HepG2 (cell line): Measurements from ENCODE around the gene BLOC1S4. TPM values are rescaled to one million over a fixed set of nuclear protein-coding genes. Genes with fewer than 3 reads are reported as not detected.
A peak's percentile ranks its signal among the peaks of the same experiment; 100 is the strongest.

Experiments used
- CBX5 ChIP-seq: sonication (generic); formaldehyde crosslinking; IDR thresholded peaks from 2 replicates; pipeline ENCODE4 v1.4.0; 2020; ENCODE audit warnings: missing genetic modification reagents, borderline replicate concordance
- CHCHD3 ChIP-seq: sonication (generic); formaldehyde crosslinking; IDR thresholded peaks from 2 replicates; pipeline ENCODE4 v1.8.0; 2022; ENCODE audit warnings: mild to moderate bottlenecking, missing genetic modification reagents, moderate library complexity
- ETS1 ChIP-seq: sonication (generic); formaldehyde crosslinking; IDR thresholded peaks from 2 replicates; pipeline ENCODE4 v1.4.0; 2020; ENCODE audit warnings: missing genetic modification reagents
- HNRNPL ChIP-seq: fragments of 200-400 bp; formaldehyde crosslinking; IDR thresholded peaks from 2 replicates; pipeline ENCODE4 v1.6.1; 2017; ENCODE audit warnings: mild to moderate bottlenecking, low read depth, low read length
- HOXD1 ChIP-seq: sonication (generic); formaldehyde crosslinking; IDR thresholded peaks from 2 replicates; pipeline ENCODE4 v1.5.0; 2020; ENCODE audit warnings: missing genetic modification reagents
- PAWR ChIP-seq: sonication (generic); formaldehyde crosslinking; IDR thresholded peaks from 2 replicates; pipeline ENCODE4 v1.4.0; 2020; ENCODE audit warnings: missing genetic modification reagents, mild to moderate bottlenecking, borderline replicate concordance
- RCOR2 ChIP-seq: IDR thresholded peaks from 2 replicates; pipeline ENCODE4 v1.6.1; 2016; ENCODE audit warnings: missing biosample characterization, missing genetic modification reagents
- TAF15 ChIP-seq: fragments of 200-400 bp; formaldehyde crosslinking; IDR thresholded peaks from one replicate; pipeline ENCODE4 v1.6.1; 2018; ENCODE audit warnings: mild to moderate bottlenecking, low read depth, low read length; ENCODE audit not compliant: poor library complexity, severe bottlenecking
- TP53 ChIP-seq: sonication (generic); formaldehyde crosslinking; conservative IDR thresholded peaks from 2 replicates; pipeline ENCODE4 v1.4.0; 2020; ENCODE audit warnings: missing genetic modification reagents
- ZC3H13 ChIP-seq: sonication (generic); formaldehyde crosslinking; IDR thresholded peaks from 2 replicates; pipeline ENCODE4 v1.8.1; 2023; ENCODE audit warnings: mild to moderate bottlenecking, missing genetic modification reagents, moderate library complexity
- ZFYVE20 ChIP-seq: sonication (generic); formaldehyde crosslinking; IDR thresholded peaks from 2 replicates; pipeline ENCODE4 v1.8.0; 2023; ENCODE audit warnings: low read depth, mild to moderate bottlenecking, moderate library complexity, missing genetic modification reagents, borderline replicate concordance
- ZNF124 ChIP-seq: sonication (generic); formaldehyde crosslinking; IDR thresholded peaks from 2 replicates; pipeline ENCODE4 v1.4.0; 2020; ENCODE audit warnings: missing genetic modification reagents
- ZNF20 ChIP-seq: sonication (generic); formaldehyde crosslinking; IDR thresholded peaks from 2 replicates; pipeline ENCODE4 v1.4.0; 2020; ENCODE audit warnings: mild to moderate bottlenecking, moderate library complexity, missing genetic modification reagents
- ZNF484 ChIP-seq: sonication (generic); formaldehyde crosslinking; IDR thresholded peaks from 2 replicates; pipeline ENCODE4 v1.5.1; 2020; ENCODE audit warnings: mild to moderate bottlenecking, low read depth, missing genetic modification reagents, borderline replicate concordance
- ZNF557 ChIP-seq: sonication (generic); formaldehyde crosslinking; IDR thresholded peaks from 2 replicates; pipeline ENCODE4 v1.4.0; 2020; ENCODE audit warnings: missing genetic modification reagents
- ZNF75D ChIP-seq: sonication (generic); formaldehyde crosslinking; IDR thresholded peaks from 2 replicates; pipeline ENCODE4 v1.8.1; 2023; ENCODE audit warnings: missing genetic modification reagents, mild to moderate bottlenecking, borderline replicate concordance
- polyA plus RNA-seq, 8 experiments: library from polyadenylated mRNA; depleted of rRNA in 3 of 8; stranded (reverse) in 7 of 8; unstranded in 1 of 8; fragments of >200 nt; fragmentation: Illumina TruSeq in 4 of 8; extraction: Trizol in 4 of 8; gene quantifications; 2 replicates each; pipeline versions ENCODE4 v1.2.1 to v1.2.3, GENCODE V29; 2011 to 2016; ENCODE audit warnings: low read depth in 4 of 8, missing spikeins in 1 of 8, mixed read lengths in 1 of 8; ENCODE audit not compliant: insufficient read depth in 1 of 8
- total RNA-seq, 5 experiments: library from RNA; depleted of rRNA; stranded (reverse); fragments of >200 nt; fragmentation: Illumina TruSeq; extraction: Trizol; gene quantifications; 2 replicates each; pipeline ENCODE4 v1.2.3, GENCODE V29; 2016; ENCODE audit warnings: low read depth in 1 of 5
- TF ChIP-seq, protein P1 (sequence below): sonication (generic); formaldehyde crosslinking; IDR thresholded peaks from 2 replicates; pipeline ENCODE4 v1.4.0; 2020; ENCODE audit warnings: low read depth, mild to moderate bottlenecking, missing genetic modification reagents
- TF ChIP-seq, protein P2 (sequence below): fragments of 450-650 bp; IDR thresholded peaks from 2 replicates; pipeline ENCODE4 v1.6.1; 2017; ENCODE audit warnings: mild to moderate bottlenecking
- TF ChIP-seq, protein P3 (sequence below): sonication (generic); formaldehyde crosslinking; IDR thresholded peaks from 2 replicates; pipeline ENCODE4 v1.5.0; 2020; ENCODE audit warnings: missing genetic modification reagents
- TF ChIP-seq, protein P4 (sequence below): sonication (generic); formaldehyde crosslinking; IDR thresholded peaks from 2 replicates; pipeline ENCODE4 v1.4.0; 2020; ENCODE audit warnings: missing genetic modification reagents, borderline replicate concordance

Gene BLOC1S4
- total and polyA plus RNA-seq, 2 of the 13 experiments (the other 11 are each of a cell fraction or from before 2014, with no cell fraction given), result 15.5 to 20.9 TPM

DNA sequence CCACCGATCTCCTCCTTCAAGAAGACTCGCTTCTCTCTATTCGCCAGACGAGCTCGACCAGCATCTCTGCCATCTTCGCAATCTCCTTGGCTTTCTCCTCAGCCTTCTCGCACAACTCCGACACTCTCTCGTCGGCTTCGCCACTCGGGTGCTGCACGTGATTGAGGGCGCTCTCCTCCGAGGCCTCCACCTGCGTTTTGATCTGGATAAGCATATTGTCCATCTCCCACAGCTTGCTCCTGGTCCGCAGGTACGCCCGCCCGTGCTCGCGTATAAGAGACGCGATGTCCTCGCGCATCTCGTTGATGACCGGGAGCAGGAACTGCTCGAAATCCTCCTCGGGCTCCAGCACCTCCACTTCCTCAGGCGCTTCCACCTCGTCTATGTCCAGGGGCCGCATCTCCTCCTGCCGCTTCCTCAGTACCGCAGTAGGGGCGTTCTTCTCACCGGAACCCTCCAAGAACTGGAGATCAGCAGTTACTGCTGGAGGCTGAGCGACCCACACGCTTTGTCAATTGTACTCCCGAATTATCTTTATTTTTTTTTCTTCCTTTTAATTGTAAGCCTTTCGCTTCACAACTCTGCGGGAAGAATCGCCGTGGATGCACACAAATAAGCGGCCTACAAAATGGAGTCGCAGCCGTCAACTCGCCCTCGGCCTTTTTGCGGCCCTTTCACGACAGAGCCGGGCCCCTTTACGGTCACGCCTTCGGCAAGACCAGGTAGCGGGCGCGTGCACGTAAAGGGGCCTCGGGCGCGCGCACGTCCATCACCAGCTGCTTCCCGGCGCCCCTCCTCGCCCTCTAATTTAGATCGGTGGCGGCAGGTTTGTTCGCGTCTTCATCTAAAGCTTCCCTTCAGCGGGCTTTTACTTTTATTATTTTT lies 6.5 kb upstream of the BLOC1S4 start, which contains the start of gene MRFAP1L1 (continued):
- 0 out of 2 replicates have a peak, but pooled peaks have one; percentile 13 for TF ChIP-seq ZFYVE20 (CRISPR knock-in tag)
- TF ChIP-seq, protein P1, sequence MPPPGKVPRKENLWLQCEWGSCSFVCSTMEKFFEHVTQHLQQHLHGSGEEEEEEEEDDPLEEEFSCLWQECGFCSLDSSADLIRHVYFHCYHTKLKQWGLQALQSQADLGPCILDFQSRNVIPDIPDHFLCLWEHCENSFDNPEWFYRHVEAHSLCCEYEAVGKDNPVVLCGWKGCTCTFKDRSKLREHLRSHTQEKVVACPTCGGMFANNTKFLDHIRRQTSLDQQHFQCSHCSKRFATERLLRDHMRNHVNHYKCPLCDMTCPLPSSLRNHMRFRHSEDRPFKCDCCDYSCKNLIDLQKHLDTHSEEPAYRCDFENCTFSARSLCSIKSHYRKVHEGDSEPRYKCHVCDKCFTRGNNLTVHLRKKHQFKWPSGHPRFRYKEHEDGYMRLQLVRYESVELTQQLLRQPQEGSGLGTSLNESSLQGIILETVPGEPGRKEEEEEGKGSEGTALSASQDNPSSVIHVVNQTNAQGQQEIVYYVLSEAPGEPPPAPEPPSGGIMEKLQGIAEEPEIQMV (CRISPR knock-in tag), result no peak
- no peak for TF ChIP-seq CHCHD3
- TF ChIP-seq ZNF124 (CRISPR knock-in tag), result 0 out of 2 replicates have a peak, but pooled peaks have one; percentile 9
- no peak for TF ChIP-seq ZNF484 (CRISPR knock-in tag)
- TF ChIP-seq HOXD1 (CRISPR knock-in tag), result no peak
- no peak for TF ChIP-seq ZNF557
- TF ChIP-seq, protein P2, sequence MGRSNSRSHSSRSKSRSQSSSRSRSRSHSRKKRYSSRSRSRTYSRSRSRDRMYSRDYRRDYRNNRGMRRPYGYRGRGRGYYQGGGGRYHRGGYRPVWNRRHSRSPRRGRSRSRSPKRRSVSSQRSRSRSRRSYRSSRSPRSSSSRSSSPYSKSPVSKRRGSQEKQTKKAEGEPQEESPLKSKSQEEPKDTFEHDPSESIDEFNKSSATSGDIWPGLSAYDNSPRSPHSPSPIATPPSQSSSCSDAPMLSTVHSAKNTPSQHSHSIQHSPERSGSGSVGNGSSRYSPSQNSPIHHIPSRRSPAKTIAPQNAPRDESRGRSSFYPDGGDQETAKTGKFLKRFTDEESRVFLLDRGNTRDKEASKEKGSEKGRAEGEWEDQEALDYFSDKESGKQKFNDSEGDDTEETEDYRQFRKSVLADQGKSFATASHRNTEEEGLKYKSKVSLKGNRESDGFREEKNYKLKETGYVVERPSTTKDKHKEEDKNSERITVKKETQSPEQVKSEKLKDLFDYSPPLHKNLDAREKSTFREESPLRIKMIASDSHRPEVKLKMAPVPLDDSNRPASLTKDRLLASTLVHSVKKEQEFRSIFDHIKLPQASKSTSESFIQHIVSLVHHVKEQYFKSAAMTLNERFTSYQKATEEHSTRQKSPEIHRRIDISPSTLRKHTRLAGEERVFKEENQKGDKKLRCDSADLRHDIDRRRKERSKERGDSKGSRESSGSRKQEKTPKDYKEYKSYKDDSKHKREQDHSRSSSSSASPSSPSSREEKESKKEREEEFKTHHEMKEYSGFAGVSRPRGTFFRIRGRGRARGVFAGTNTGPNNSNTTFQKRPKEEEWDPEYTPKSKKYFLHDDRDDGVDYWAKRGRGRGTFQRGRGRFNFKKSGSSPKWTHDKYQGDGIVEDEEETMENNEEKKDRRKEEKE, result no peak
- peak; percentile 68; the same call in 1 of the 2 replicates for TF ChIP-seq ZNF20 (CRISPR knock-in tag)
- TF ChIP-seq, protein P3, sequence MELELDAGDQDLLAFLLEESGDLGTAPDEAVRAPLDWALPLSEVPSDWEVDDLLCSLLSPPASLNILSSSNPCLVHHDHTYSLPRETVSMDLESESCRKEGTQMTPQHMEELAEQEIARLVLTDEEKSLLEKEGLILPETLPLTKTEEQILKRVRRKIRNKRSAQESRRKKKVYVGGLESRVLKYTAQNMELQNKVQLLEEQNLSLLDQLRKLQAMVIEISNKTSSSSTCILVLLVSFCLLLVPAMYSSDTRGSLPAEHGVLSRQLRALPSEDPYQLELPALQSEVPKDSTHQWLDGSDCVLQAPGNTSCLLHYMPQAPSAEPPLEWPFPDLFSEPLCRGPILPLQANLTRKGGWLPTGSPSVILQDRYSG (CRISPR knock-in tag), result no peak
- TF ChIP-seq ETS1, result no peak
- no peak for TF ChIP-seq TAF15
- TF ChIP-seq ZC3H13 (CRISPR knock-in tag), result no peak; the same call in 1 of the 2 replicates
- TF ChIP-seq ZNF75D (CRISPR knock-in tag), result no peak
- no peak for TF ChIP-seq HNRNPL
- TF ChIP-seq PAWR (CRISPR knock-in tag), result no peak
- TF ChIP-seq, protein P4, sequence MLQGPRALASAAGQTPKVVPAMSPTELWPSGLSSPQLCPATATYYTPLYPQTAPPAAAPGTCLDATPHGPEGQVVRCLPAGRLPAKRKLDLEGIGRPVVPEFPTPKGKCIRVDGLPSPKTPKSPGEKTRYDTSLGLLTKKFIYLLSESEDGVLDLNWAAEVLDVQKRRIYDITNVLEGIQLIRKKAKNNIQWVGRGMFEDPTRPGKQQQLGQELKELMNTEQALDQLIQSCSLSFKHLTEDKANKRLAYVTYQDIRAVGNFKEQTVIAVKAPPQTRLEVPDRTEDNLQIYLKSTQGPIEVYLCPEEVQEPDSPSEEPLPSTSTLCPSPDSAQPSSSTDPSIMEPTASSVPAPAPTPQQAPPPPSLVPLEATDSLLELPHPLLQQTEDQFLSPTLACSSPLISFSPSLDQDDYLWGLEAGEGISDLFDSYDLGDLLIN (CRISPR knock-in tag), result no peak
- TF ChIP-seq CBX5 (CRISPR knock-in tag), result no peak
- TF ChIP-seq TP53 (CRISPR knock-in tag), result no peak
- no peak for TF ChIP-seq RCOR2 (CRISPR knock-in tag)
